ENCODE results near the gene DMKN.

The DMKN gene

DNA sequence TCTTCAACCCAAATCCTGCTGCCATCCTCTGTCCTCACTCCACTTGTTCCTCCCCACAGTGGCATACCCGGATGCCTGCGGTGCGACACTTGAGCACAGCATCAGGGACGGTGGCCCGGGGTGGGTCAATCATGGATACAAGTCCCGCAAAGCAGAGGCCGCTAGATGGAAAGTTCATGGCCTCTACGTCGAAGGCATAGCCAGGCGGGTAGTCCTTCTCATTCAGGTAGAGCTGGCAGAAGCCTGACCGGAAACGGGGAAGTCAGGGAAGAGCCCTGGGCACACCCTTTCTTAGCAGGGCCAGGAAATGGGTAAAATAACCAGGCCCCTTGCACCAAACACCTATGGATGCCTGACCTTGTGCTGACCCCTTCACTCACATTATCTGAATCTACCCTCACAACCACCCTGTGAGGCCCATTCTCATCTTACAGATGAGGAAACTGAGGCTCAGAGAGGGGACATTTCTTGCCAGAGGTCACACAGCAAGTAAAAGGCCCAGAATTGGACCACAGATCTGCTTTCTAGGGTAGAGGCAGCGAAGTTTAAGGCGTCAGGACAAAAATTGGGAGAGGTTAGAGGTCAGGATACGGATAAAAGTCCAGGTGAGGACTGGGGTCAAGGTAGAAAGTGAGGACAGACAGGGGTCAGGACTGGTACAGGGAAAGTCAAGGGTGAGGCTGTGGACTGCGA, 43.5 kb upstream of the DMKN start:
- Histone ChIP-seq H3K36me3 (no peaks in the 10 kb centered on the region), H3K9me3 (no peaks in the 10 kb centered on the region), H3K27me3 (peaks cover 0 to 48% of the 10 kb centered on the region in 2 donors), H3K4me1 (peaks cover 0 to 12% (median 9%) of the 10 kb centered on the region in 4 donors), H3K4me3 (no peak overlapping the region), H3K27ac (no peak overlapping the region)
- intact Hi-C loops (cut with DNase I; ENCODE audit: low total_unique reads), result no loop called here
- no peak for DNase-seq
- TF ChIP-seq, protein P1, sequence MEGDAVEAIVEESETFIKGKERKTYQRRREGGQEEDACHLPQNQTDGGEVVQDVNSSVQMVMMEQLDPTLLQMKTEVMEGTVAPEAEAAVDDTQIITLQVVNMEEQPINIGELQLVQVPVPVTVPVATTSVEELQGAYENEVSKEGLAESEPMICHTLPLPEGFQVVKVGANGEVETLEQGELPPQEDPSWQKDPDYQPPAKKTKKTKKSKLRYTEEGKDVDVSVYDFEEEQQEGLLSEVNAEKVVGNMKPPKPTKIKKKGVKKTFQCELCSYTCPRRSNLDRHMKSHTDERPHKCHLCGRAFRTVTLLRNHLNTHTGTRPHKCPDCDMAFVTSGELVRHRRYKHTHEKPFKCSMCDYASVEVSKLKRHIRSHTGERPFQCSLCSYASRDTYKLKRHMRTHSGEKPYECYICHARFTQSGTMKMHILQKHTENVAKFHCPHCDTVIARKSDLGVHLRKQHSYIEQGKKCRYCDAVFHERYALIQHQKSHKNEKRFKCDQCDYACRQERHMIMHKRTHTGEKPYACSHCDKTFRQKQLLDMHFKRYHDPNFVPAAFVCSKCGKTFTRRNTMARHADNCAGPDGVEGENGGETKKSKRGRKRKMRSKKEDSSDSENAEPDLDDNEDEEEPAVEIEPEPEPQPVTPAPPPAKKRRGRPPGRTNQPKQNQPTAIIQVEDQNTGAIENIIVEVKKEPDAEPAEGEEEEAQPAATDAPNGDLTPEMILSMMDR (IDR thresholded peaks at IDR 0.05), result no peak

GRCh38 chr19:35556025-35556590, 42.7 kb upstream of the DMKN start:
- Histone ChIP-seq H3K36me3 (no peaks in the 10 kb centered on the region), H3K4me1 (peaks cover 0 to 12% (median 9%) of the 10 kb centered on the region in 4 donors), H3K27ac (no peak overlapping the region), H3K27me3 (peaks cover 0 to 43% of the 10 kb centered on the region in 2 donors), H3K9me3 (no peaks in the 10 kb centered on the region), H3K4me3 (no peak overlapping the region)
- TF ChIP-seq, protein P1 (IDR thresholded peaks at IDR 0.05), result no peak
- intact Hi-C loops (cut with DNase I; ENCODE audit: low total_unique reads), result no loop called here
- no peak for DNase-seq

GRCh38 chr19:35555301-35556005, 42.0 kb upstream of the DMKN start:
- Histone ChIP-seq H3K4me3 (no peak overlapping the region), H3K36me3 (peaks cover 0 to under 1% (median 0%) of the 10 kb centered on the region in 3 donors), H3K27me3 (peaks cover 0 to 37% of the 10 kb centered on the region in 2 donors), H3K4me1 (peaks cover 0 to 12% (median 9%) of the 10 kb centered on the region in 4 donors), H3K27ac (no peak overlapping the region), H3K9me3 (no peaks in the 10 kb centered on the region)
- intact Hi-C loops (cut with DNase I; ENCODE audit: low total_unique reads), result no loop called here
- TF ChIP-seq, protein P1 (IDR thresholded peaks at IDR 0.05), result no peak
- DNase-seq, result no peak

DNA sequence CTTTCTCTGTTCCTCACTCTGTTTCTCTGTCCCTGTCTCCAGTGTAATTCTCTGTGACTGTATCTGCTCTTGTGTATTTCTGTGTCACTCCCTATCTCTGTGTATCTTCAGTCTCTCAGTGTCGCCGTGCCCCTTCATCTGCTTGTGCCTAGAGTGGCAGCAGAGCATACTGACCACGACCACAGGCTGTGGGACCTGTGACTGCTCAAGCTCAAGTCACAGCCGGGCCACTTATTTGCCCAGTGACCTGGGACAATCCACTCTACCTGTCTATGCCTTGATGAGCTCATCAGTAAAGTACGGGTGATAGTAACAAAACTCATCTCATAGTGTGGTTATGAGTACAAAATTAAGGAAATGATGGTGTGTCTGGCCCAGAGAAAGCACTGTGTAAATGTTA, 40.6 kb upstream of the DMKN start:
- TF ChIP-seq, protein P1 (IDR thresholded peaks at IDR 0.05), result no peak
- H3K4me3 ChIP-seq, result no peak overlapping the region
- H3K27ac ChIP-seq, result no peak overlapping the region
- H3K4me1 ChIP-seq, result peaks cover 0 to 12% (median 9%) of the 10 kb centered on the region in 4 donors
- peaks cover 0 to 23% of the 10 kb centered on the region in 2 donors for H3K27me3 ChIP-seq
- no peaks in the 10 kb centered on the region for H3K9me3 ChIP-seq
- DNase-seq, result no peak
- H3K36me3 ChIP-seq, result peaks cover 0 to 6% (median 0%) of the 10 kb centered on the region in 3 donors
- intact Hi-C loops (cut with DNase I; ENCODE audit: low total_unique reads), result no loop called here

DNA sequence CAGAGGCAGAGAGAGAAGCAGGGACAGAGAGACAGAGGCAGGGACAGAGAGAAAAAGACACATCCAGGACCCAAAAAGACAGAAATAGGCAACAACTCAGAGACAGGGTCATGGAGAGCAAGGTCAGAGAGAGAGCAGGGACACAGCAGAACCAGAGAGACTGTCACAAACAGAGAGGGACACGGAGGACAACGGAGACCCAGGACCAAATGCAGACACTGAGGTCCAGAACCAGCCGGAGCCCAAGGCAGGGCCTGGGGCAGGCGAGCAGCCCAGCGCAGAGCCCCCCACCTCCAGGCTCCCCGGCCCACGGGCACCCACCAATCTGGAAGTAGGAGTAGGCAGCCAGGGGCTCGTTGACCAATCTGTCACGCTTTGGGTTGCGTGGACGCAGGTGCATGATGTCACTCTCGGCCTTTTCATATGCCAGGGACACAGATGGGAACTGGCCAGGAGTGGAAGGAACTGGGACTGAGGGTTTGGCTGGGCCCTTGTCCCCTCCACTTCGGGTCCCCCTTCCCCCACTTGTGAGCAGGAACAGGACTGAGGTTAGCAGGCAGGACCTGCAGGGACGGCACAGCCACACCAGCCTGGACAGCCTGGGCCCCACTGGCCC, 40.0 kb upstream of the DMKN start:
- DNase-seq, result no peak

More for the DNA sequence above, 40.0 kb upstream of the DMKN start:
- no peak overlapping the region for H3K27ac ChIP-seq
- peaks cover 0 to 17% of the 10 kb centered on the region in 2 donors for H3K27me3 ChIP-seq
- intact Hi-C loops (cut with DNase I; ENCODE audit: low total_unique reads), result no loop called here
- TF ChIP-seq, protein P1 (IDR thresholded peaks at IDR 0.05), result no peak
- peaks cover 0 to 6% (median 0%) of the 10 kb centered on the region in 3 donors for H3K36me3 ChIP-seq
- no peaks in the 10 kb centered on the region for H3K9me3 ChIP-seq
- no peak overlapping the region for H3K4me3 ChIP-seq
- peaks cover 0 to 11% (median 9%) of the 10 kb centered on the region in 4 donors for H3K4me1 ChIP-seq

Data from tibial artery (tissue), 4 donors.